IgD-negative memory B cell (primary cell): ENCODE measurements around the gene TMEM198. TPM values are rescaled to one million over a fixed set of nuclear protein-coding genes. Genes with fewer than 3 reads are reported as not detected.

Experiments
- H3K27ac Mint-ChIP-seq, 3 donors: one replicate each; pipeline ENCODE4 v1.8.0; 2020 to 2022; ENCODE audit warnings: mild to moderate bottlenecking in 3 of 3, mixed read lengths in 3 of 3, moderate library complexity in 1 of 3
- H3K27me3 Mint-ChIP-seq: one replicate; pipeline ENCODE4 v1.8.0; 2021; ENCODE audit warnings: mixed read lengths
- H3K36me3 Mint-ChIP-seq: one replicate; pipeline ENCODE4 v1.8.0; 2020; ENCODE audit warnings: mild to moderate bottlenecking, mixed read lengths
- H3K4me1 Mint-ChIP-seq, 3 donors: one replicate each; pipeline ENCODE4 v1.8.0; 2020 to 2022; ENCODE audit warnings: mixed read lengths in 3 of 3, mild to moderate bottlenecking in 1 of 3
- H3K4me3 Mint-ChIP-seq, 4 donors: one replicate each; pipeline ENCODE4 v1.8.0; 2020 to 2022; ENCODE audit warnings: mild to moderate bottlenecking in 4 of 4, mixed read lengths in 4 of 4, moderate library complexity in 3 of 4
- H3K9me3 Mint-ChIP-seq, 3 donors: one replicate each; pipeline ENCODE4 v1.8.0; 2020 to 2021; ENCODE audit warnings: mixed read lengths in 3 of 3, mild to moderate bottlenecking in 1 of 3
- polyA plus RNA-seq: library from polyadenylated mRNA; unstranded; fragments of 300-500 nt; fragmentation: Illumina TruSeq; gene quantifications from one replicate; pipeline ENCODE4 v1.2.3, GENCODE V29; 2021

Gene TMEM198
- polyA plus RNA-seq, 1 donor from 2014 or later, result 0.28 TPM

GRCh38 chr2:219567791-219568361 lies 24.0 kb downstream of the TMEM198 start:
- Mint-ChIP-seq H3K27me3 (peaks cover 45% of the 10 kb centered on the region), H3K4me1 (peaks cover 0 to 2% (median 0%) of the 10 kb centered on the region in 3 donors), H3K4me3 (peak overlapping the region in 1 of 4 donors; percentile 34), H3K27ac (no peak overlapping the region), H3K36me3 (no peaks in the 10 kb centered on the region), H3K9me3 (peaks cover 0 to 8% (median 3%) of the 10 kb centered on the region in 3 donors)

GRCh38 chr2:219569041-219569440 lies 25.2 kb downstream of the TMEM198 start:
- Mint-ChIP-seq H3K27ac (no peak overlapping the region), H3K4me1 (peaks cover 0 to 2% (median 0%) of the 10 kb centered on the region in 3 donors), H3K36me3 (no peaks in the 10 kb centered on the region), H3K9me3 (peaks cover 0 to 8% (median 3%) of the 10 kb centered on the region in 3 donors), H3K4me3 (no peak overlapping the region), H3K27me3 (peaks cover 45% of the 10 kb centered on the region)

GRCh38 chr2:219569635-219570034 lies 25.8 kb downstream of the TMEM198 start:
- Mint-ChIP-seq H3K27me3 (peaks cover 45% of the 10 kb centered on the region), H3K4me1 (peaks cover 0 to 2% (median 0%) of the 10 kb centered on the region in 3 donors), H3K27ac (no peak overlapping the region), H3K4me3 (peak overlapping the region in 3 of 4 donors; percentile 58 to 65 (median 59)), H3K36me3 (no peaks in the 10 kb centered on the region), H3K9me3 (peaks cover 0 to 5% (median 3%) of the 10 kb centered on the region in 3 donors)

- Mint-ChIP-seq H3K27ac (no peak overlapping the region), H3K36me3 (no peaks in the 10 kb centered on the region), H3K4me3 (peak overlapping the region; percentile 17 to 65 (median 51)), H3K9me3 (peaks cover 0 to 5% (median 3%) of the 10 kb centered on the region in 3 donors), H3K27me3 (peaks cover 51% of the 10 kb centered on the region), H3K4me1 (peaks cover 0 to 2% (median 0%) of the 10 kb centered on the region in 3 donors)
These were observed 26.5 kb downstream of the TMEM198 start for GRCh38 chr2:219570194-219570923.

GRCh38 chr2:219570924-219571310 lies 27.1 kb downstream of the TMEM198 start:
- peaks cover 0 to 5% (median 3%) of the 10 kb centered on the region in 3 donors for H3K9me3 Mint-ChIP-seq
- H3K4me3 Mint-ChIP-seq, result no peak overlapping the region
- no peaks in the 10 kb centered on the region for H3K36me3 Mint-ChIP-seq
- H3K4me1 Mint-ChIP-seq, result peaks cover 0 to 2% (median 0%) of the 10 kb centered on the region in 3 donors
- H3K27me3 Mint-ChIP-seq, result peaks cover 53% of the 10 kb centered on the region
- H3K27ac Mint-ChIP-seq, result no peak overlapping the region

- Mint-ChIP-seq H3K4me3 (peak within 1 kb of the TSS in 3 of 4 donors; percentile 17 to 65 (median 27)), H3K27ac (no peak within 1 kb of the TSS), H3K9me3 (peaks cover 0 to 3% (median 1%) of the 10 kb centered on the region in 3 donors), H3K4me1 (peaks cover 0 to 2% (median 0%) of the 10 kb centered on the region in 3 donors), H3K36me3 (no peaks in the 10 kb centered on the region), H3K27me3 (peaks cover 51% of the 10 kb centered on the region)
These were observed 27.7 kb downstream of the TMEM198 start, which contains the start of gene OBSL1 for GRCh38 chr2:219571311-219572236. Gene OBSL1 (minus strand): TSS chr2:219571539. CDS start chr2:219571232, 307 bp downstream.

- H3K27me3 Mint-ChIP-seq, result peaks cover 53% of the 10 kb centered on the region
- peak within 1 kb of the TSS in 2 of 4 donors; percentile 45 to 65 for H3K4me3 Mint-ChIP-seq
- no peak within 1 kb of the TSS for H3K27ac Mint-ChIP-seq
- H3K9me3 Mint-ChIP-seq, result peaks cover 0 to 3% (median 0%) of the 10 kb centered on the region in 3 donors
- no peaks in the 10 kb centered on the region for H3K36me3 Mint-ChIP-seq
- peaks cover 0 to 2% (median 0%) of the 10 kb centered on the region in 3 donors for H3K4me1 Mint-ChIP-seq
These were observed 28.6 kb downstream of the TMEM198 start, which contains the start of gene INHA for GRCh38 chr2:219572237-219573001. Gene INHA (plus strand): TSS chr2:219572310. CDS start chr2:219572375, 65 bp downstream.

- Mint-ChIP-seq H3K27me3 (peaks cover 47% of the 10 kb centered on the region), H3K9me3 (peaks cover 0 to 2% (median 0%) of the 10 kb centered on the region in 3 donors), H3K4me3 (peak overlapping the region in 1 of 4 donors; percentile 45), H3K27ac (no peak overlapping the region), H3K36me3 (no peaks in the 10 kb centered on the region), H3K4me1 (peaks cover 0 to 2% (median 0%) of the 10 kb centered on the region in 3 donors)
These were observed 29.3 kb downstream of the TMEM198 start for GRCh38 chr2:219573166-219573565.

- no peaks in the 10 kb centered on the region for H3K36me3 Mint-ChIP-seq
- peaks cover 34% of the 10 kb centered on the region for H3K27me3 Mint-ChIP-seq
- no peak overlapping the region for H3K4me3 Mint-ChIP-seq
- peaks cover 0 to 2% (median 0%) of the 10 kb centered on the region in 3 donors for H3K4me1 Mint-ChIP-seq
- H3K9me3 Mint-ChIP-seq, result peaks cover 0 to 2% (median 0%) of the 10 kb centered on the region in 3 donors
- no peak overlapping the region for H3K27ac Mint-ChIP-seq
These were observed 30.9 kb downstream of the TMEM198 start for GRCh38 chr2:219574484-219575311.

GRCh38 chr2:219575566-219576504 lies 32.0 kb downstream of the TMEM198 start:
- Mint-ChIP-seq H3K36me3 (no peaks in the 10 kb centered on the region), H3K4me3 (no peak overlapping the region), H3K9me3 (peaks cover 0 to 2% (median 0%) of the 10 kb centered on the region in 3 donors), H3K4me1 (peaks cover 0 to 2% (median 0%) of the 10 kb centered on the region in 3 donors), H3K27ac (no peak overlapping the region), H3K27me3 (peaks cover 28% of the 10 kb centered on the region)

GRCh38 chr2:219576505-219577388 lies 32.9 kb downstream of the TMEM198 start:
- Mint-ChIP-seq H3K27me3 (peaks cover 26% of the 10 kb centered on the region), H3K4me3 (no peak overlapping the region), H3K36me3 (no peaks in the 10 kb centered on the region), H3K4me1 (peaks cover 0 to 1% (median 0%) of the 10 kb centered on the region in 3 donors), H3K27ac (no peak overlapping the region), H3K9me3 (peaks cover 0 to 2% (median 0%) of the 10 kb centered on the region in 3 donors)
